Heart right ventricle (tissue), 16 donors: ENCODE measurements around the gene NCAM2. TPM values are rescaled to one million over a fixed set of nuclear protein-coding genes. Genes with fewer than 3 reads are reported as not detected.

Experiments used
- ATAC-seq, 8 donors: fragments of 200-7000 bp; cut with Tn5 transposase; one replicate each; pipeline ENCODE4 v1.9.1; 2020; ENCODE audit warnings: mild to moderate bottlenecking in 8 of 8, moderate library complexity in 8 of 8, moderate number of reproducible peaks in 1 of 8
- DNase-seq, 2 donors: peaks; one replicate each; pipeline ENCODE4 v3.0.0-alpha.2; 2020
- H3K27ac ChIP-seq, 10 donors: fragments of 200-600 bp; sonication (generic) in 2 of 10; one replicate each; pipeline versions ENCODE4 v1.5.0 to v1.8.0; 2020 to 2022; ENCODE audit warnings: mild to moderate bottlenecking in 3 of 10
- H3K27me3 ChIP-seq, 7 donors: fragments of 200-600 bp; one replicate each; pipeline ENCODE4 v1.8.0; 2021 to 2022; ENCODE audit warnings: mild to moderate bottlenecking in 2 of 7
- H3K36me3 ChIP-seq, 9 donors: fragments of 200-600 bp; sonication (generic) in 1 of 9; one replicate each; pipeline versions ENCODE4 v1.5.0 to v1.8.0; 2020 to 2022; ENCODE audit warnings: mild to moderate bottlenecking in 2 of 9
- H3K4me1 ChIP-seq, 9 donors: fragments of 200-600 bp; sonication (generic) in 1 of 9; one replicate each; pipeline versions ENCODE4 v1.5.0 to v1.8.0; 2020 to 2022; ENCODE audit warnings: mild to moderate bottlenecking in 4 of 9
- H3K4me3 ChIP-seq, 10 donors: fragments of 200-600 bp; sonication (generic) in 2 of 10; one replicate each; pipeline versions ENCODE4 v1.5.0 to v1.8.0; 2020 to 2022; ENCODE audit warnings: mild to moderate bottlenecking in 7 of 10, moderate library complexity in 2 of 10
- H3K9me3 ChIP-seq, 11 donors: fragments of 200-600 bp in 10 of 11; sonication (generic) in 2 of 11; one replicate each; pipeline versions ENCODE4 v1.5.0 to v1.8.0; 2013 to 2022; ENCODE audit warnings: mild to moderate bottlenecking in 2 of 11, control low read depth in 1 of 11, moderate library complexity in 1 of 11
- CTCF ChIP-seq, 9 donors: fragments of 200-600 bp; sonication (generic) in 2 of 9; IDR thresholded peaks; one replicate each; pipeline versions ENCODE4 v1.5.0 to v1.8.0; 2021 to 2022; ENCODE audit warnings: antibody characterized with exemption in 9 of 9, mild to moderate bottlenecking in 5 of 9, moderate library complexity in 1 of 9
- WGBS, 2 donors: extraction: QIAGEN DNeasy Blood & Tissue Kit; methylation state at CpG; one replicate each; pipeline ENCODE4 v1.1.7; 2013; ENCODE audit warnings: inconsistent platforms in 1 of 2; 5-methylcytosine and 5-hydroxymethylcytosine counted together
- intact Hi-C, 10 donors: fragments of 100-400 bp; cut with DNase I; formaldehyde crosslinking; loops; one replicate each; pipeline versions ENCODE4 v1.11.1 to v1.14.2; 2022
- polyA plus RNA-seq, 2 donors: library from polyadenylated mRNA; stranded (reverse); fragments of 200-250 nt; gene quantifications; one replicate each; pipeline ENCODE4 v1.2.3, GENCODE V29; 2013
- total RNA-seq, 10 donors: library from RNA; stranded (reverse); fragmentation: NEBNext Ultra II Directional in 3 of 10; extraction: Animal tissue kit (Norgen Biotek cat#: 25700) in 3 of 10; gene quantifications; one replicate each; pipeline versions ENCODE4 v1.2.1 to v1.2.4, GENCODE V29; 2021 to 2023
- donor health status: Arrhythmogenic right ventricular cardiomyopathy.
- donor health status: ischemic (EF 13 %, LVEDD 7.1; RV severe dilation, severe dysfunction).
- donor health status: healthy with polysubstance abuse.
- donor health status: DM: no; HTN: yes; CAD: no.
- donor health status: DM: no; HTN: no; CAD: no.
- donor health status: ischemic (EF 25% LVEDD 6.9; RV normal size, moderate dysfunction).
- donor health status: ischemic (EF 25% LVEDD 5.7; RV mildly dilated, moderate dysfunction).
- donor health status: healthy.
- donor health status: DM: yes; HTN: yes; CAD: no.
- donor health status: Ischemic cardiomyopathy.
- donor health status: ischemic (EF 35%, LVEDD 5.7; RV mildly dilated, moderate dysfunction).
- donor health status: nonischemic (EF 11% LVEDD 7.7; RV severe dilation, severe dysfunction).
- donor health status: DM: yes; HTN: yes; CAD: no.
- donor health status: PGD.
- donor health status: ischemic (EF 29% LVEDD 5.4; RV normal size, mild dysfunction).
- donor health status: nonischemic (EF 23%, LVEDD 6.1; RV moderate dilation, normal function).

The NCAM2 gene
- total and polyA plus RNA-seq, 12 donors, result 0.25 to 8.9 (median 3.1) TPM

DNA sequence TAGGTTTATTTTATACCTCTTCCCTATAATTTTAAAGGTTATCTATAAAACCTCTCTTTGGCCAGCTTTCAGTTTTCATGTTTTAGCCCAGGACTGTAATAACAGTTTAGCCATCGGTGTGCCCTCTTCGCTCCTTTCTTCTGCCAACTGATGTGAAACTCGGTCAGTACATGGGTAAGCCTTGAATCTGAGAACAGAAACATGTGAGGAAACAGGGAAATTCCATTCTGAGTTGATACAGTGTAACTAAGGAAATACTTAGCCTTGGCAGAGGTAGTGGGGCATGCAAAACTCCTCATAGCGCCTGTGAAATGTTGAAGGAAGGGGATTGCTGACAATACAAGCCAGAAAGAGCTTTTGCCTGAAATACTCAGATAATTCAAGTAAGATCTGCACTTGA, 465.2 kb downstream of the NCAM2 start:
- H3K4me3 ChIP-seq, result no peak overlapping the region
- WGBS, 2 donors, result 49 to 69% methylated on average over 4 of the region's 4 CpGs
- no peaks in the 10 kb centered on the region for H3K36me3 ChIP-seq
- no peak overlapping the region for H3K27ac ChIP-seq
- TF ChIP-seq CTCF (IDR thresholded peaks at IDR 0.05), result no peak
- H3K4me1 ChIP-seq, result no peaks in the 10 kb centered on the region
- no peak for DNase-seq
- no peaks in the 10 kb centered on the region for H3K27me3 ChIP-seq
- no peak for ATAC-seq
- no peaks in the 10 kb centered on the region for H3K9me3 ChIP-seq
- intact Hi-C loops, result no loop called here

DNA sequence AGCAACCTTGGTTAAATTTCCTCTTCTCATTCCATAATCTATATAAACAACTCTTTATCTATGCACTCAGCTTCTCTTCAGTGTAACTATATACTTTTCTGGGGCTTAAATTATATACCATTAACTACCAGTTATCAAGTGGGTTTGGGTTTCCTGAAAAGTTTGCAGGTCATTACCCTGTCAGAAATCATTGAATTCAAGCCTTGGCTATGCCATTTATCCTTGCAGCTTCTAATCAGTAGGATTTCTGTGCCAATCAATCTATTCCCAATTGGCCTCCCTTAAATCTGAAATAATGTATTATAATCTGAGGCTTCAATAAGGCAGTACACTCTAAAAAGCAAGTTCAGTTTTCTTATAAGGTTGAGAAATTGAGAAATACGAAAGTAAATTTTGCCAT, 466.5 kb downstream of the NCAM2 start:
- Histone ChIP-seq H3K27ac (no peak overlapping the region), H3K27me3 (no peaks in the 10 kb centered on the region), H3K36me3 (no peaks in the 10 kb centered on the region), H3K9me3 (no peaks in the 10 kb centered on the region), H3K4me3 (no peak overlapping the region), H3K4me1 (no peaks in the 10 kb centered on the region)
- WGBS, 2 donors, result 64 to 75% methylated on average over 1 of the region's 1 CpG
- TF ChIP-seq CTCF (IDR thresholded peaks at IDR 0.05), result no peak
- intact Hi-C loops, result no loop called here
- ATAC-seq, result no peak
- no peak for DNase-seq

- H3K4me1 ChIP-seq, result no peaks in the 10 kb centered on the region
- no peak for ATAC-seq
- H3K27ac ChIP-seq, result no peak overlapping the region
- H3K4me3 ChIP-seq, result no peak overlapping the region
- DNase-seq, result no peak
- WGBS, 2 donors, result 91 to 92% methylated on average over 1 of the region's 1 CpG
- H3K36me3 ChIP-seq, result no peaks in the 10 kb centered on the region
- no peaks in the 10 kb centered on the region for H3K27me3 ChIP-seq
- TF ChIP-seq CTCF (IDR thresholded peaks at IDR 0.05), result no peak
- intact Hi-C loops, result no loop called here
- H3K9me3 ChIP-seq, result no peaks in the 10 kb centered on the region
These were observed 468.5 kb downstream of the NCAM2 start for GRCh38 chr21:21466752-21467151.

DNA sequence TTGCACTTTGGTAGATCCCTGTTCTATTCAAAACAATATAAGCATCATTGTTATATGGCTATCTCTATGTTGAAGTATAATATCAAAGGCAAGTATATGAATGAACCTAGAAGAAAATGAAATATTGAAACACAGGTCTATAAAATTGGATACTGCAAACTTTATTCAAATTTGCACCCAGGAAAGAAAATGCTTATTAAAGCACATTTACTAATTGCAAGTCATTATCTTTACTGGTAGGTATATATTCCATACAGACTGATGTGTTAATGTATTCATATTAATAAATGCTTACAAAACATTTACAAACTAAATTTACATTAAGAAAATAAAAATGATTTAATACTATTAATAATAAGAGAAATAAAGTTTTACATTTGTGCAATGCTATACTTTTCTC, 469.8 kb downstream of the NCAM2 start:
- intact Hi-C loops, result no loop called here
- no peak for DNase-seq
- Histone ChIP-seq H3K4me3 (no peak overlapping the region), H3K9me3 (no peaks in the 10 kb centered on the region), H3K27me3 (no peaks in the 10 kb centered on the region), H3K36me3 (no peaks in the 10 kb centered on the region), H3K4me1 (no peaks in the 10 kb centered on the region), H3K27ac (no peak overlapping the region)
- no peak for ATAC-seq
- TF ChIP-seq CTCF (IDR thresholded peaks at IDR 0.05), result no peak

DNA sequence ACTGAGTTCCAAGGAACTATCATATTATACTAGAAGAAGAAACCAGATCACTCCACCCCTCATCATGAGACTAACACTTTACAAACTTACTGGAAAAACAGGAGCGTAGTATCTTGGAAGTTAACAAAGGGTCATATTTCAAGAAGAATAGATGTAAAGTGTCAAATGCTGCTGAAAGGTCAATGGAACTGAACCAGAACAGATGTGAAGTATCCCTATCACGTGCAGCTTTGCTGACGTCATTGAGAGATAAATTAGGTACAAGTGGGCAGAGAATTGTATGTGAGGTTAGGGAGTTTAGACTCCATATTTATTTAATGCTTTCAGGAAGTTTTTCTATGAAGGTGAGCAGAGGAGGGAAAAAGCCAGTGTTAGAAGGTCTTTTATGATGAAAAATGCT, 483.0 kb downstream of the NCAM2 start:
- intact Hi-C loops, result no loop called here
- 42 to 50% methylated on average over 3 of the region's 3 CpGs for WGBS, 2 donors
- ATAC-seq (no peak), DNase-seq (no peak)
- Histone ChIP-seq H3K27ac (no peak overlapping the region), H3K36me3 (no peaks in the 10 kb centered on the region), H3K4me3 (no peak overlapping the region), H3K4me1 (no peaks in the 10 kb centered on the region), H3K9me3 (peaks cover 0 to 3% (median 0%) of the 10 kb centered on the region in 11 donors), H3K27me3 (no peaks in the 10 kb centered on the region)
- no peak for TF ChIP-seq CTCF (IDR thresholded peaks at IDR 0.05)
